HEK293 (cell line): ENCODE data around the gene PBLD.

Source experiments
- CTCF ChIA-PET: fragments of 350-600 bp; formaldehyde crosslinking; extraction: SDS; loops from one replicate; lab custom pipeline; 2021; ENCODE audit warnings: antibody characterized with exemption; lab: Yijun Ruan, JAX
- POLR2A ChIA-PET: fragments of 300-600 bp; formaldehyde crosslinking; extraction: SDS; loops from one replicate; lab custom pipeline; 2020; ENCODE audit warnings: antibody characterized with exemption, inconsistent platforms; lab: Yijun Ruan, JAX
- H3K27ac ChIP-seq: fragments of 200-500 bp; sonication (Bioruptor generic); 2 replicates; pipeline ENCODE4 v1.5.1; 2014; ENCODE audit warnings: low read depth, low read length, control low read depth, inconsistent platforms; ENCODE audit errors: extremely low read depth
- H3K36me3 ChIP-seq, 2 experiments: fragments of 200-500 bp in 1 of 2; sonication (Bioruptor generic) in 1 of 2; 1 replicate in 1 of 2; 2 replicates in 1 of 2; pipeline ENCODE4 v1.5.1; 2014 to 2017; ENCODE audit warnings: inconsistent platforms in 2 of 2, low read length in 2 of 2; ENCODE audit not compliant: control insufficient read depth in 2 of 2, insufficient read depth in 1 of 2
- H3K4me1 ChIP-seq: fragments of 200-500 bp; sonication (Bioruptor generic); 2 replicates; pipeline ENCODE4 v1.5.1; 2014; ENCODE audit warnings: mild to moderate bottlenecking, low read length, inconsistent platforms; ENCODE audit not compliant: control insufficient read depth, insufficient read depth
- H3K4me3 ChIP-seq: 2 replicates; pipeline ENCODE4 v1.5.1; 2011; ENCODE audit warnings: low read depth, mild to moderate bottlenecking, control low read depth, low read length, moderate library complexity
- H3K9me3 ChIP-seq: fragments of 200-500 bp; sonication (Bioruptor generic); 2 replicates; pipeline ENCODE4 v1.5.1; 2014; ENCODE audit warnings: low read depth, low read length, inconsistent platforms; ENCODE audit not compliant: control insufficient read depth, insufficient read depth
- HOXC10 ChIP-seq: sonication (generic); formaldehyde crosslinking; IDR thresholded peaks from 2 replicates; pipeline ENCODE4 v1.8.1; 2023; ENCODE audit warnings: mild to moderate bottlenecking, missing genetic modification reagents
- INSM2 ChIP-seq: fragments of 450-650 bp; formaldehyde crosslinking; IDR thresholded peaks from 2 replicates; pipeline ENCODE4 v1.5.1; 2016; ENCODE audit warnings: missing biosample characterization, missing genetic modification characterization
- KLF8 ChIP-seq: fragments of 450-650 bp; formaldehyde crosslinking; IDR thresholded peaks from 2 replicates; pipeline ENCODE4 v1.5.1; 2016; ENCODE audit warnings: missing biosample characterization, missing genetic modification characterization
- MEIS1 ChIP-seq: sonication (generic); formaldehyde crosslinking; IDR thresholded peaks from 2 replicates; pipeline ENCODE4 v1.8.1; 2022; ENCODE audit warnings: missing genetic modification reagents, mild to moderate bottlenecking, borderline replicate concordance
- RBAK ChIP-seq: fragments of 450-650 bp; formaldehyde crosslinking; IDR thresholded peaks from 2 replicates; pipeline ENCODE4 v1.5.1; 2016; ENCODE audit warnings: missing biosample characterization, missing genetic modification characterization
- SETDB1 ChIP-seq: IDR thresholded peaks from one replicate; pipeline ENCODE4 v1.6.1; 2017; ENCODE audit warnings: mild to moderate bottlenecking, low read length, moderate library complexity, mixed read lengths; ENCODE audit not compliant: insufficient read length
- ZNF138 ChIP-seq: fragments of 450-650 bp; formaldehyde crosslinking; IDR thresholded peaks from 2 replicates; pipeline ENCODE4 v1.5.1; 2016; ENCODE audit warnings: missing biosample characterization, missing genetic modification characterization, borderline replicate concordance
- ZNF140 ChIP-seq: fragments of 450-650 bp; formaldehyde crosslinking; IDR thresholded peaks from 2 replicates; pipeline ENCODE4 v1.5.1; 2016; ENCODE audit warnings: missing biosample characterization, missing genetic modification characterization
- ZNF16 ChIP-seq: fragments of 450-650 bp; formaldehyde crosslinking; IDR thresholded peaks from 2 replicates; pipeline ENCODE4 v1.5.1; 2016; ENCODE audit warnings: low read depth, missing biosample characterization, missing genetic modification characterization
- ZNF184 ChIP-seq: fragments of 450-650 bp; IDR thresholded peaks from 2 replicates; pipeline ENCODE4 v1.5.1; 2018; ENCODE audit warnings: missing biosample characterization, mild to moderate bottlenecking, missing genetic modification characterization
- ZNF211 ChIP-seq: fragments of 450-650 bp; formaldehyde crosslinking; IDR thresholded peaks from 2 replicates; pipeline ENCODE4 v1.5.1; 2016; ENCODE audit warnings: low read depth, missing biosample characterization, missing genetic modification characterization
- ZNF221 ChIP-seq: fragments of 450-650 bp; formaldehyde crosslinking; IDR thresholded peaks from 2 replicates; pipeline ENCODE4 v1.5.1; 2017; ENCODE audit warnings: missing biosample characterization, missing genetic modification characterization, borderline replicate concordance
- ZNF37A ChIP-seq: fragments of 450-650 bp; IDR thresholded peaks from 2 replicates; pipeline ENCODE4 v1.5.1; 2018; ENCODE audit warnings: missing biosample characterization, missing genetic modification characterization
- ZNF510 ChIP-seq: fragments of 450-650 bp; formaldehyde crosslinking; IDR thresholded peaks from 2 replicates; pipeline ENCODE4 v1.5.1; 2018; ENCODE audit warnings: mild to moderate bottlenecking, missing genetic modification characterization, missing biosample characterization; ENCODE audit not compliant: insufficient replicate concordance
- ZNF558 ChIP-seq: fragments of 450-650 bp; formaldehyde crosslinking; IDR thresholded peaks from 2 replicates; pipeline ENCODE4 v1.5.1; 2016; ENCODE audit warnings: missing biosample characterization, missing genetic modification characterization
- ZNF626 ChIP-seq: fragments of 450-650 bp; sonication (Bioruptor Pico); formaldehyde crosslinking; IDR thresholded peaks from 2 replicates; pipeline ENCODE4 v1.5.1; 2018; ENCODE audit warnings: missing biosample characterization, missing genetic modification characterization, inconsistent platforms
- ZNF645 ChIP-seq: fragments of 450-650 bp; formaldehyde crosslinking; IDR thresholded peaks from 2 replicates; pipeline ENCODE4; 2016; ENCODE audit warnings: missing biosample characterization, missing genetic modification characterization
- ZNF658 ChIP-seq: fragments of 450-650 bp; formaldehyde crosslinking; IDR thresholded peaks from 2 replicates; pipeline ENCODE4; 2016; ENCODE audit warnings: missing biosample characterization, missing genetic modification characterization
- ZNF776 ChIP-seq: fragments of 450-650 bp; formaldehyde crosslinking; IDR thresholded peaks from 2 replicates; pipeline ENCODE4 v1.5.0; 2017; ENCODE audit warnings: missing biosample characterization, missing genetic modification characterization, borderline replicate concordance
- ZNF777 ChIP-seq: fragments of 450-650 bp; formaldehyde crosslinking; IDR thresholded peaks from 2 replicates; pipeline ENCODE4 v1.5.1; 2017; ENCODE audit warnings: missing biosample characterization, missing genetic modification characterization, borderline replicate concordance
- ZNF785 ChIP-seq: fragments of 450-650 bp; formaldehyde crosslinking; IDR thresholded peaks from 2 replicates; pipeline ENCODE4 v1.5.1; 2016; ENCODE audit warnings: missing biosample characterization, missing genetic modification characterization
- ZNF843 ChIP-seq: fragments of 450-650 bp; formaldehyde crosslinking; IDR thresholded peaks from 2 replicates; pipeline ENCODE4 v1.5.1; 2016; ENCODE audit warnings: missing biosample characterization, missing genetic modification characterization
- ZSCAN23 ChIP-seq: fragments of 450-650 bp; formaldehyde crosslinking; IDR thresholded peaks from 2 replicates; pipeline ENCODE4 v1.5.1; 2016; ENCODE audit warnings: missing biosample characterization, missing genetic modification characterization

Gene PBLD

GRCh38 chr10:68371604-68372003 is 38.9 kb upstream of the PBLD start:
- no peaks in the 10 kb centered on the region for H3K4me1 ChIP-seq
- POLR2A ChIA-PET, result interaction anchor here (0.7 kb wide), 1 partner anchor 454 kb away, joined by 4 read pairs; no protein-coding TSS in a partner anchor
- H3K27ac ChIP-seq, result no peak overlapping the region
- no peaks in the 10 kb centered on the region for H3K9me3 ChIP-seq
- no peak for TF ChIP-seq ZNF221 (tag by site-specific recombination)
- peak; percentile 92 for TF ChIP-seq ZNF558
- peak; percentile 11 for TF ChIP-seq ZNF510
- peak; percentile 64 for TF ChIP-seq SETDB1
- no peak for TF ChIP-seq ZNF785
- CTCF ChIA-PET, result interaction anchor here (0.5 kb wide), 1 partner anchor 12 kb away, joined by 4 read pairs; no protein-coding TSS in a partner anchor
- no peak overlapping the region for H3K4me3 ChIP-seq
- peaks cover 53 to 54% of the 10 kb centered on the region in 2 experiments for H3K36me3 ChIP-seq

GRCh38 chr10:68367121-68367520 is 34.4 kb upstream of the PBLD start:
- no peaks in the 10 kb centered on the region for H3K9me3 ChIP-seq
- CTCF ChIA-PET, result interaction anchor here (0.9 kb wide), 1 partner anchor 18 kb away, joined by 3 read pairs; no protein-coding TSS in a partner anchor
- POLR2A ChIA-PET, result no interaction called here
- H3K36me3 ChIP-seq, result peaks cover 27 to 50% of the 10 kb centered on the region in 2 experiments
- H3K27ac ChIP-seq, result no peak overlapping the region
- no peaks in the 10 kb centered on the region for H3K4me1 ChIP-seq
- TF ChIP-seq ZNF16 (tag by site-specific recombination), result no peak
- TF ChIP-seq KLF8 (tag by site-specific recombination), result no peak
- TF ChIP-seq ZNF626 (tag by site-specific recombination), result no peak
- no peak for TF ChIP-seq ZNF645 (tag by site-specific recombination)
- TF ChIP-seq MEIS1 (CRISPR knock-in tag), result no peak
- TF ChIP-seq ZNF37A (tag by site-specific recombination), result no peak
- TF ChIP-seq ZNF658, result no peak
- no peak for TF ChIP-seq ZNF777 (tag by site-specific recombination)
- no peak for TF ChIP-seq HOXC10 (CRISPR knock-in tag)
- no peak for TF ChIP-seq ZNF138 (tag by site-specific recombination)
- no peak for TF ChIP-seq RBAK
- H3K4me3 ChIP-seq, result no peak overlapping the region

- CTCF ChIA-PET, result no interaction called here
- Histone ChIP-seq H3K27ac (no peak overlapping the region), H3K36me3 (peaks cover 26 to 48% of the 10 kb centered on the region in 2 experiments), H3K4me1 (no peaks in the 10 kb centered on the region), H3K4me3 (no peak overlapping the region), H3K9me3 (no peaks in the 10 kb centered on the region)
- TF ChIP-seq INSM2 (no peak), ZNF776 (tag by site-specific recombination) (no peak), ZNF843 (no peak), ZNF184 (no peak), ZNF140 (tag by site-specific recombination) (no peak), ZSCAN23 (tag by site-specific recombination) (no peak), ZNF211 (no peak)
- POLR2A ChIA-PET, result no interaction called here
Observed at GRCh38 chr10:68366600-68366999, 33.9 kb upstream of the PBLD start.
